GM10847 (cell line): ENCODE data around the gene TP53I3.

Source experiments
- POLR2A ChIP-seq: IDR thresholded peaks from 2 replicates; pipeline ENCODE4 v1.6.1; 2011; ENCODE audit not compliant: insufficient read length; ENCODE audit errors: extremely low read depth

Gene TP53I3

DNA sequence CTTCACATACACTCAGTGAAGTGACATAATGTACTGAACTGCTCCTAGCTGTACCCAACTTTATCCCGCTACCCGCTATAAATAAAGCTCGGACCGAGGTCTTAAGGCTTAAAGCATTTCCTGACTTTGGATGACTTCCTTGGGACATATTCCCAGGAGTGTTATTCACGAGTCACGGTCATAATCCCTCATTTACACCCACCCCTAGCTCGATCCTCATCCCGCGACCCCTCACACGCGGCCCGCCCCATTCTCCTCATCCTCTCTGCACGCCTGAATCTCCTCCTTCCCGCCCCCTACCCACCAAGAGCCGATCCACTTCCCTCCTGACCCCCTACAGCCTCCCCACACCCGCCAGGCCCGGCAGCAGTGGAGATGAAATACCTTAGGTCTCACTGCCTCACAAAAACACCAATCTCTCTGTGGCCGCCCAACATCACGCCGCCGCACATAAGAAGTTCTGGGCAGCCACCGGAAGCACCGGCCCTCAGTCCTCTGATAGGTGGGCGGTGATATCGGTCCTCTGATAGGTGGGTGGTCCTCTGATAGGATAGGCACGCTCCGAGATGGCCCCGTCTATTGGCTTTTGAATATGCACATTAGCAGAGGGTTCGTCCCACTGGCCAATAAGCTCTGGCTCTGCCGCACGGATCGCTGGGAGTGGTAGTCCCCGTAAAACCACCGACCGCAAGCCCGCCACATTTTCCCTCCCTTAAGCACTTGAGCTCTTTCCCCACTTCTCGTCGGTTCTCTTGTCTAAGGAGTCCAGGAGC is 37.5 kb downstream of the TP53I3 start, which contains the start of gene WDCP:
Gene WDCP, minus strand, starts transcription at position 462 of the 773 bp plus-strand sequence. CDS start 7,897 bp downstream, outside the sequence.
- peak; percentile 87 for TF ChIP-seq POLR2A

- no peak for TF ChIP-seq POLR2A
Observed at GRCh38 chr2:24046599-24046929, 38.1 kb downstream of the TP53I3 start.

DNA sequence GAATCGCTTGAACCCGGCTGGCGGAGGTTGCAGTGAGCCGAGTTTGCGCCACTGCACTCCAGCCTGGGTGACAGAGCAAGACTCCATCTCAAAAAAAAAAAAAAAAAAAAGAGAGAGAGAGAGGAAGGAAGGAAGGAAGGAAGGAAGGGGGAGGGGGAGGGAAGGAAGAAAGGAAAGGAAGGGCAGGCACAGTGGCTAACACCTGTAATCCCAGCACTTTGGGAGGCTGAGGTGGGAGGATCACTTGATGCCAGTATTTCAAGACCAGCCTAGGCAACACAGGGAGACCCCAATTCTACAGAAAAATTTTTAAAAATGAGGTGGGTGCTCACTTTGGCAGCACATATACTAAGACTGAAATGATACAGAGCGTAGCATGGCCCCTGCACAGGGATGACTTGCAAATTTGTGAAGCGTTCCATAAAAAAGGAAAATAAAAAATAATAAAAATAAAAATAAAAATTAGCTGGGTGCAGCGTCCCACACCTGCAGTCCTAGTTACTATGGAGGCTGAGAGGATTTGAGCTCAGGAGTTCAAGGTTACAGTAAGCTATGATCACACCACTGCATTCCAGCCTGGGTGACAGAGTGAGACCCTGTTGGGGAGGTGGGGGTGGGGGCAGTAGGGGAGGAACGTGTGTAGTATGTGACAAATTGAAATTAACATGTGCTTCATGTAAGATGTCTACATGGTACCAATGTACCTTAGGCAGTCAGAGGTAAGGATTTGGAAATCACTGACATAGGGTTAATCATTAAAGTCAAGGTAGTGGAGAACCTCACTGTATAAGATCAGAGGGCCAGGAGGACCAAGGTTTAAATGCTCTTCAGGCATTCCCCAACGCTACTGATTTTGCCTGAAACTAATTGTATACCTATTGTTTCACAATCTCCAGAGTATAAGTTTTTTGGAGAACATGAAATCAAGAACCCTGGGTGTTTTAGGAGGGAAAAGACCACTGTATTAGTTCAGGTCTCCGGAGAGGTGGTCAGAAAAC is 38.8 kb downstream of the TP53I3 start:
- TF ChIP-seq POLR2A: no peak

DNA sequence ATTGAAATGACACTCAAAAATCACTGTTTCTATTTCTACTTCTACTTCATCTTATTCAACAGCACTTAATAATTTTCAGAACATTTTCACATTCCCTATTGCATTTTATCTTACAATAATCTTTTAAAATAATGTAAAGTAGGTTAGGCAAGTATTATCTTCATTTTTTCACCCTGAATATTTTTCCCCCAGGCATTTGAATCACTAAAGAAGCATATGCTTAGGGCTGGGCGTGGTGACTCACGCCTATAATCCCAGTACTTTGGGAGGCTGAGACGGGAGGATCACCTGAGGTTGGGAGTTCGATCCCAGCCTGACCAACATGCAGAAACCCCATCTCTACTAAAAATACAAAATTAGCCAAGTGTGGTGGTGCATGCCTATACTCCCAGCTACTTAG is 44.1 kb downstream of the TP53I3 start:
- no peak for TF ChIP-seq POLR2A

DNA sequence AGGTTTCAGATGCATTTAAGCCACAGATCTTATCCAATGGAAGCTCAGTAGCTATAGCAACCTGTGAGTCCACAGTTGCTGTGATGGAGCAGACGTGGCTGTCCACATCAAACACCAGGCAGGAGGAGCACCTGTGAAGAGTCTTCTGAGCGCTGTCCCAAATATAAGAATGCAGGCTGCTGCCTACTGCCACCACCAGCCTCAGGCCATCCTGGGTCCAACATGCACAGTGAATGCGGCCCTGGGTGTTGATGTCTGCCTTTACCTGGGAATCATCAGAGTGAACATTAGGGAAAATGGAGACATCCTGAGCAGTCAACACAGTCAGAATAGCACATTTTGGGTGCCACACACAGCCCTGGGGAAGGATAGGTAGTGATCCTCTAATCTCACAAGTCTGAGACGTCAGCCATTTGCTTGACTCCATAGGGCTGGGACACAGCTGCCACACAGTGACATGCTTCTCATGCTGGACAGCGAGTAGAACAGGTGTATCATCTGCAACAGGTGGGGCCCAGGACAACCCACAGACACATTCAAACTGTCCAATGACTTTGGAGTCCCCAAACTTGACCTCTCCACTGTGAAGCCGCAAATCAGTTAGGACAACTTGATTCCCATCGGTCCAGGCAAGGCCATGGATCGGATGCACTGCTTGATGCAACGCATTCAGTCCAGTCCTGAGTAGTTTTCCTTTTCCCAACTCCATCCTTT is 45.7 kb downstream of the TP53I3 start:
- no peak for TF ChIP-seq POLR2A
